Right ventricle myocardium inferior (tissue), 1 donor: ENCODE measurements around the gene C1orf159. TPM values are rescaled to one million over a fixed set of nuclear protein-coding genes. Genes with fewer than 3 reads are reported as not detected.
"Not testable (repeated sequence)": the region's sequence is repeated elsewhere in the genome, so short reads cannot be mapped to it uniquely, and the experiment has no call there.

Experiments used
- ATAC-seq: fragments of 200-7000 bp; cut with Tn5 transposase; one replicate; pipeline ENCODE4 v1.9.1; 2020; ENCODE audit warnings: mild to moderate bottlenecking, moderate library complexity
- DNase-seq: peaks from one replicate; pipeline ENCODE4 v3.0.0; 2021; ENCODE audit errors: missing footprints
- intact Hi-C: fragments of 100-400 bp; cut with DNase I; formaldehyde crosslinking; loops from one replicate; pipeline ENCODE4 v1.11.0; 2022
- total RNA-seq: library from RNA; stranded (reverse); fragmentation: NEBNext Ultra II Directional; extraction: Animal tissue kit (Norgen Biotek cat#: 25700); gene quantifications from one replicate; pipeline ENCODE4 v1.2.1, GENCODE V29; 2021
- donor health status: DM: no; HTN: yes; CAD: no; lungs with severe emphysema.

The C1orf159 gene
- total RNA-seq, 1 donor from 2014 or later = 2.9 TPM

DNA sequence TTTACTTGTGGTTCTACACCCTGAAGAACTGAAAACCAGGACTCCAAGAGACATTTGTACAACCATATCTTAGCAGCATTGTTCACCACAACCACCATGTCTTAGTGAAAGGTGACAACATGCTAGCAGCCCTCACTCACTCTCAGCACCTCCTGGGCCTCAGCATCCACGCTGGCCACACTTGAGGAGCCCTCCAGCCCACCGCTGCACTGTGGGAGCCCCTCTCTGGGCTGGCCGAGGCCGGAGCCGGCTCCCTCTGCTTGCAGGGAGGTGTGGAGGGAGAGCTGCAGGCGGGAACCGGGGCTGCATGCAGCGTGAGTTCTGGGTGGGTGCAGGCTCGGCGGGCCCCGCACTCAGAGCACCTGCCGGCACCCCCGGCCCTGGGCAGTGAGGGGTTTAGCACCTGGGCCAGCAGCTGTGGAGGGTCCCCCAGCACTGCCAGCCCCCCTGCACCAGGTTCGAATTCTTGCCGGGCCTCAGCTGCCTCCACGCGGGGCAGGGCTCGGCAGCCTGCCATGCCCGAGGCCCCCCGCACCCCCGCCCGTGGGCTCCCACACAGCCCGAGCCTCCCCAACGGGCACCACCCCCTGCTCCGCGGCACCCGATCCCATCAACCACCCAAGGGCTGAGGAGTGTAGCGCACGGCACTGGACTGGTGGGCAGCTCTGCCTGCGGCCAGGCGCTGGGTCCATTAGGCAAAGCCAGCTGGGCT, 9.2 kb downstream of the C1orf159 start:
- ATAC-seq (no peak), DNase-seq (no peak)
- intact Hi-C loops = no loop called here

DNA sequence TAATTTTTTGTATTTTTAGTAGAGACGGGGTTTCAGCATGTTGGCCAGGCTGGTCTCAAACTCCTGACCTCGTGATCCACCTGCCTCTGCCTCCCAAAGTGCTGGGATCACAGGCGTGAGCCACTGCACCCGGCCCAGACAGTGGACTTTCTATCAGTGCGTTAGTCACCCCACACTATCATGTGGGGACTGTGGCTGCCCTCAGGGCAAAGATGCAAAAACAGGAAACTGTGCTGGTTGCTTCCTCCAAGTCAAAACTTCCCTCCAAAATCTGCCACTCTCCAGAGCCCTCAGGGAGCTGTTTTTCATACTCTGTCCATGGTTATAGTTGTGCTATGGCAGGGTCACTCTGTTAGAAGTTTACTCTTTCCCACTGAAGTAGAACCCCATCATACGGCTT, 11.7 kb downstream of the C1orf159 start:
- DNase-seq, intact Hi-C loops, ATAC-seq: not testable (repeated sequence)

DNA sequence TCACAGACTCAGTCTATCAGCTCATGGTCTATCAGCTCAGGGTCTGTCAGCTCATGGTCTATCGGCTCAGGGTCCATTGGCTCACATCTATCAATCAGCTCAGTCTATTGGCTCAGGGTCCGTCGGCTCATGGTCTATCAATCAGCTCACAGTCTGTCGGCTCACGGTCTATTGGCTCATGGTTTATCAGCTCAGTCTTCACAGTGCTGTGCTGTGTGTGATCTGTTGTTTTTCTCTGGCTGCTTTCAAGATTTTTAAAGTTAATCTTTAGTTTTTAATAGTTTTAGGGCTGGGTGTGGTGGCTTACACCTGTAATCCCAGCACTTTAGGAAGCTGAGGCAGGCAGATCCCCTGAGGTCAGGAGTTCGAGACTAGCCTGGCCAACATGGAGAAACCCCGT, 14.4 kb downstream of the C1orf159 start:
- DNase-seq (no peak), ATAC-seq (no peak)
- intact Hi-C loops = no loop called here

DNA sequence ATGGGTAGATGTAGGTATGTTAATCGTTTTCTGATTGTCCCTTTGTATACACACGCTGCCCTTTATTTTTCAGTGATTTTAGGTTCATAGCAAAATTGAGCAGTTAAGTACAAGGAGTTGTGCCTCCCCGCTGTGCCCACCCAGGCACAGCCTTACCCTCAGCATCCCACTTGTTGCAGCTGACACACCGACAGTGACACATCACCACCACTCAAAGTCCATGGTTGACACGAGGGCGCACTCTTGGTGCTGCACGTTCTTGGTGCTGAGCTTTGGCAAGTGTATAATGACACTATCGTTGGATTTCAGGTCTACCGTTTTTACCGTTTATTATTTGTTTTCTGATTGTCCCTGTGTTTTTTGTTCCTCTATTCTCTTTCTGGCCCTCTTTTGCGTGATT, 15.6 kb downstream of the C1orf159 start:
- intact Hi-C loops = no loop called here
- no peak for ATAC-seq
- no peak for DNase-seq

DNA sequence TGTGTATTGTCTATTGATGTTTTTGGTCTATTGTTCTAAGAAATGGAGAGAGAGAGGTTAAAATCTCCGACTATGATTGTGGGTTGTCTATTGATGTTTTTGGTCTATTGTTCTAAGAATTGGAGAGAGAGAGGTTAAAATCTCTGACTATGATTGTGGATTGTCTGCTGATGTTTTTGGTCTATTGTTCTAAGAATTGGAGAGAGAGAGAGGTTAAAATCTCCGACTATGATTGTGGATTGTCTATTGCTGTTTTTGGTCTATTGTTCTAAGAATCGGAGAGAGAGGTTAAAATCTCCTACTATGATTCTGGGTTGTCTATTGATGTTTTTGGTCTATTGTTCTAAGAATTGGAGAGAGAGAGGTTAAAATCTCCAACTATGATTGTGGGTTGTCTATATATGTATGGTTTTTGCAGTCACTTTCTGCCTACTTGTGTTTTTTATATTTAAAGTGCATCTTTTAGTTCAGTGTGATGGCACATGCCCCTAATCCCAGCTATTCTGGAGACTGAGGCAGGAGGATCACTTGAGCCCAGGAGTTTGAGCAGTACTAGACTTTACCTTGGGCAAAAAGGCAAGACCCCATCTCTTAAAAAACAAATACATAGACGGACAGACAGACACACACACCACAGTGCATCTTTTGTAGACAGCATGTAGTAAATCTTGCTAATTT, 16.2 kb downstream of the C1orf159 start:
- DNase-seq (no peak), ATAC-seq (no peak)
- intact Hi-C loops = no loop called here

DNA sequence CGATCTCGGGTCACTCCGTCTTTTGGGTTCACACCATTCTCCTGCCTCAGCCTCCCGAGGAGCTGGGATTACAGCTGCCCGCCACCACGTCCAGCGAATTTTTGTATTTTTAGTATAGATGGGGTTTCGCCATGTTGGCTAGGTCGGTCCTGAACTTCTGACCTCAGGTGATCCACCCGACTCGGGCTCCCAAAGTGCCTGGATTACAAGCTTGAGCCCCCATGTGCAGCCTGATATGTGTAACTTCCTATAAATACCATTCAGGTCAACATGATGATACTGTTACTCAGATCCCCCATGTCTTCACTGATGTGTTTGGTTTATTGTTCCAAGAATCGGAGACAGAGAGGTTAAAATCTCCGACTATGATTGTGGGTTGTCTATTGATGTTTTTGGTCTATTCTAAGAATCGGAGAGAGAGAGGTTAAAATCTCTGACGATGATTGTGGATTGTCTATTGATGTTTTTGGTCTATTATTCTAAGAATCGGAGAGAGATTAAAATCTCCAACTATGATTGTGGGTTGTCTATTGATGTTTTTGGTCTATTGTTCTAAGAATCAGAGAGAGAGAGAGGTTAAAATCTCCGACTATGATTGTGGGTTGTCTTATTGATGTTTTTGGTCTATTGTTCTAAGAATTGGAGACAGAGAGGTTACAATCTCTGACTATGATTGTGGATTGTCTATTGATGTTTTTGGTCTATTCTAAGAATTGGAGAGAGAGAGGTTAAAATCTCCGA, 17.0 kb downstream of the C1orf159 start:
- intact Hi-C loops = no loop called here
- ATAC-seq (no peak), DNase-seq (no peak)

DNA sequence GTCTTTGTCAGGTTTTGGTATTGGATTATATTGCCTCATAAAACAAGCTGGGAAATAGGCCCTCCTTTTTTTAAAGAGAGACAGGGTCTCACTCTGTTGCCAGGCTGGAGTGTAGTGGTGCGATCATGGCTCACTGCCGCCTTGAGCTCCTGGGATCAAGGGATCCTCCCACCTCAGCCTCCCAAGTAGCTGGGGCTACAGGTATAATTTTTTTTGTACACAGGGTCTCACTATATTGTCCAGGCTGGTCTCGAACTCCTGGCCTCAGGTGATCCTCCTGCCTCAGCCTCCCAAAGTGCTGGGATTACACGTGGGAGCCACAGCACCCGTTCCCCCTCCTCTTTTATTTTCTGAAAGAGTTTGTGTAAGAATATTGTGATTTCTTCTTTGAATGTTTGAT, 19.8 kb downstream of the C1orf159 start:
- intact Hi-C loops, ATAC-seq, DNase-seq: not testable (repeated sequence)

DNA sequence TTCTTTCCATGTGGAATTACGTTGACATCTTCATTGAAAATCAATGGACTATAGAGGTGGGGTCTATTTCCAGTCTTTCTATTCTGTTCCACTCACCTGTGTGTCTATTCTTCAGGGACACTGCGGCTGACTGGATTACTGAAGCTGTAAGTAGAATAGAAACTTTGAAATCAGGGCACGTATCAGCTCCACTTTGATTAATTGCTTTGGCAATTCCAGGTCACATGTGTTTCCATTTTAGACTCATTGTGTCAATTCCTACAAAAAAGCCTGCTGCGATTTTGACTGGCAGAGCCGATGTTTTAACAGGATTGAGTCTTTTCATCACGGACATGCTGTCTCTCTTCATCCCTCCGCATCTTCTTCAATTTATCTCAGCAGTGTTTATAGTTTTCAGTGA, 20.9 kb downstream of the C1orf159 start:
- ATAC-seq (no peak), DNase-seq (no peak)
- intact Hi-C loops = no loop called here

DNA sequence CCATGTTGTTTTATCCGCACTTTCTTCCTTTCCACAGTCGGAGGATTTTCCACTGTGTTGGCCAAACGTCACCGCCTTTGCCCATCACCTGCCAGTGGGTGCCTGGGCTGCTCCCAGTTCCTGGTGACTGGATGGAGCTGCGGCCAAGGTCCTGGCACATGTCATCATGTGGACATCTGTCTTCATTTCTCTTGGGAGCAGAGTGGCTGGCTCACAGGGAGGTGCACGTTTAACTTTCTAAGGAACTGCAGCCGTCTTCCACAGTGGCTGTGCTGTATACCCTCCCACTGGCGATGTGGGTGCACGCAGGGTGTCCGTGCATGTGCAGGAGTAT, 22.3 kb downstream of the C1orf159 start:
- intact Hi-C loops = no loop called here
- DNase-seq = no peak
- no peak for ATAC-seq

DNA sequence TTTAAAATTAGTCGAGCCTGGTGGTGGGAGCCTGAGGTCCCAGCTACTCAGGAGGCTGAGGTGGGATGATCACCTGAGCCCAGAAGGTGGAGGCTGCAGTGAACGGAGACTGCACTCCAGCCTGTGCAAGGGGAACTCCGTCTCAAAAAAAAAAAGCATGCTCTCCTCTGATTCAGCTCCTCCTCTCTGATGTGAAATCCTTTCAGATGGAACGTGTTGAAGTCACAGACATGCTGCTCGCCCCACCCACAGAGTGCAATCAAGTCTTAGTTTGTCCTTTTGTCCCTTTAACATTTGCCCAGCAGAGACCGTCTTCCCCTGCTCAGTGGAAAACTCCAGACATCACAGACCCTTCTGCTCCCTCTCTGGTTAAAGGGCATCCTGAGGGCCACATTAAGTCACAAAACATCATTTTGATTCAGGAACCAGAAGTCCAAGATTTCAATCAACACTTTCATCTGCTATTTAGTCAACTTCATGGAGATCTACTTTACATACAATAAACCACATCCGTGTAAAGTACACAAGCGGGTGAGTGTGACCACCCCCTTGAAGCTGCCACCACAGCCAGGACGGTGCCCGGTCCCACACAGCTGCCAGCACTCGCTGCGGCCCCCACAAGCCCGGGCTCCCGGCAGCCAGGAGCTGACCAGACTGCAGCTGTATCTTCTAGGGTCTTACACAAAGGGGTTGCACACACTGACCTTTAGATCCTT, 22.8 kb downstream of the C1orf159 start:
- ATAC-seq = no peak
- intact Hi-C loops = no loop called here
- no peak for DNase-seq

DNA sequence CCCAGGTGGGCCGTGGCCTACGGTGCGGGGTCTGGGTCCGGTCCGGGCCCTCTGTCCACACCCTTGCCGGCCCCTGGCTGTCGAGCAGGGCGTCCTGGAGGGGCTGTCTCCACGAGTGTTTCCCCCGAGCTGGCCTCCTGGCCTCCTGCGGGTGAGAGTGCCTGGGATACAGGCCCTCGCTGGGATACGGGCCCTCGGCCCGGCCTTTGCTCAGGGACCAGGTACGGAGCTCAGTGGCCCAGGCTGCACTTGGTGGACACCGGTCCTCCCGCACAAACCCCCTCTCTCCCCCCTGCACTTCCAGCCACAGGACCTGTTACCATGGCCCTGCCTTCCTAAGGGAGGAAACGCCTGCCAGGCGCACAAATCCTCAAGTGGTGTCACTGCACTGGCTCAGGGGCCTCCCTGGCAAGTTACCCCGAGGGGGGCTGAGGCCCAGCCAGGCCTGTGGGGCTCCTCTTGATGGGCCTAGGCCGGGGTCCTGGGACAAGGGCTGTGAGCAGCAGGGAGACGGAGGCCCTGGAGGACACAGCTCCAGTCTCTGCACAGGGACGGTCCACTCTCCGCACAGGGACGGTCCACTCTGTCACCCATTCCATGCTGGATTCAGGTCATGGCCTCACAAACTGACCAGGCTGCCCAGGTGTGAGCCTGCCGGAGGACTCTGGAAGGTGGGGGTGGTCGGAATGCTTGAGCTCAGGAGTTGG, 23.6 kb downstream of the C1orf159 start:
- DNase-seq = no peak
- intact Hi-C loops = no loop called here
- ATAC-seq = no peak

DNA sequence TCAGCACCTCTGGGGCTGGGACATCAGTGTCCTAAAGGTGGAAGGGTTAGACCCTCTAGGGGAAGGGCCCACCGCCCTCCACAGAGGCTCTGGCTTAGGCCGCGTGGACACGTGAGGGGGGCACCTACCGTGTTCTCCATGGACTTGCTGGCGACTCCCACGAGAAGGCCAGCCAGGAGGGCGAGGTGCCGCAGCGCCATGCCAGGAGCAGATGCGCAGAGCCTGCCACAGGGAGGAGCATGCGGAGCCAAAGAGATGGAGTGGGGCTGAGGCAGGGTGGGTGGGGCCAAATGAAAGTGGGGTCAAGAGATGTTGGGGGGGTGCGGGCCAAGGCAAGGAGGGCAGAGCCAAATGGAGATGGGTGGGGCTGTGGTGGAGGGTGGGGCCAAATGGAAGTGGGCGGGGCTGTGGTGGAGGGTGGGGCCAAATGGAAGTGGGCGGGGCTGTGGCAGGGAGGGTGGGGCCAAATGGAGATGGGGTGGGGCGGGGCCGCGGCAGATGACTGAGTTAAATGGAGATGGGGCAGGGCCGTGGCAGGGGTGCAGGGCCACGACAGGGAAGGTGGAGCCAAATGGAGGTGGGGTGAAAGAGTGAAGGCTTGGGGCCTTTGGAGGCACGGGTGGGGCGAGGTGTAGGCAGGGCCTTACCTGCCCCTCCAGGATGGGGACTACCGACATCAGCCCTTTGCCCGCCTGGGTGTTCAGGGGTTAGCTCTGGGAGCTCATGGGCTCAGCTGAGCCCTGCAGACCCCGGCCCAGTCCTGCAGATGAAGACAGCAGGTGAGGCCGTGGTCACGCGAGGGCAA, 24.3 kb downstream of the C1orf159 start:
- DNase-seq (no peak), ATAC-seq (no peak)
- intact Hi-C loops = no loop called here

DNA sequence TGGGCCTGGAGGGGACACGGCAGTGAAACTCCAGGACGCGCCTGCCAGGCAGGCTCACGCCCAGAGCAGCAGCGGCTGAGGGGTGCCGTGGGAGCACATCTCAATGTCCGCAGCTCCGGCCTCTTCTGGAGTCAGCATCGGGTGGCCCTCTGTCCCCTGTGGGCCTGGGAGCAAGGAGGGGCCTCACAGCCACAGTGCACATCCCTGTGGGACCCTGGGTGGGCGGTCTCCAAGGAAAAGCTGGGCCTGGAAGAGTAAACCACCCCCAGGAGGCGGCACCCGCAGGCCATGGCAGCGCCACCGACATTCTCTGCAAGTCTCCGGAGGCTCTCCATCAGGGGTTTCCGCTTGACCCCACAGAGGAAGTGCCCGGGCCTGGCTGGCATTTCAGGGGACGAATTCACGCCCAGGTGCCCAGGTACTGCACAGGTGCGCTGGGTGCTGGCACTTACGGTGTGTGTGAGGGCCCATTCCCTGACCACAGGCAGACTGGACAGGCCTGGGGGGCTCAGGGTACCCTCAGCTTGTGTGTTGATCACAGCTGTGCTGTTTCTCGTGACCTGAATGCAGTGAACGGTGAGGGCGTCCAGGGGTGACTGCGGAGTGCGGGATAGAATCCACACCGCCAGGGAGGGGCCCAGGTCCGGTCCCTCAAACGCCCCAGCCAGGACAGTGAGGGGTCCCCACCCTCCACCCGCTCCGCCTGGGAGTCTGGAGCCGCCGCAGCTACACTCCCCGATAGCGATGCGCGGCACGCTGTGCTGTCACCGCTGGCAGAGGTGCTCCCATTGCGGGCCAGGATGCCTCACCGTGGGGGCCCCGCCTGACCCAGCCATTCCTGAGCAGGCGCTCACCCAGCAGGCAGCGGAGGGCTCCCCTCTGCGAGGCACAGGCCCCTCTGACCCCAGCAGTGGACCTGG, 25.2 kb downstream of the C1orf159 start:
- intact Hi-C loops = no loop called here
- DNase-seq = no peak
- no peak for ATAC-seq

DNA sequence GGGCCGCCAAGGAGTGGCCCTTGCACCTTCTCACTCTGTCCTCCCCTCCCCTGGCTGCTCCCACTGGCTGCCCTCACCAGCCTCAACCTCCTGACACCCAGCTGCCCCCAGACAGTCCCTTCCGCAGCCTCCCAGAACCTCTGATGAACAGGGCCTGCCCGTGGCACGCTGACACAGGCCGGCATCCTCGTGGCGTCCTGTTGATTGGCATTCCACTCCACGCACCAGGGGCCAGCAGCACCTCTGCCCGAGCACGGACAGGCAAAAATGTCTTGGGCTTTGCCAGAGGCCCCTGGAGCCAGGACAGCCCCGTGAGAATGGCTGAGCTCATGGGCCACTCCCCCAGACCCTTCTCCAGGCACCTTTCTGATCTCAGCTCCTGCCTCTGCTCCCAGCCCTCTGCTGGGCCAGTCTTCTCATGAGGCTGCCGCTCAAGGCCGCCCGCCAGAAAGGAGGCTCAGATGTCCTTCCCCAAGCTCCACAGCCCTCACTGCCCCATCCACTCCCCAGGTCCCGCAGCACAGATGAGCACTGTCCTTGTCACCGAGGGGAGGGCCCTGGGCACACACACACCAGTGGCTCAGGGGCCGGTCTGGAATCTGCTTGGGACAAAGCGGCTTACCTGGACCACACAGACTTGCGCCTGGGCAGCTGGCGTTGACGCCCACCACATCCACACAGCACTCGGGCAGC, 26.0 kb downstream of the C1orf159 start:
- intact Hi-C loops = no loop called here
- ATAC-seq (no peak), DNase-seq (no peak)

DNA sequence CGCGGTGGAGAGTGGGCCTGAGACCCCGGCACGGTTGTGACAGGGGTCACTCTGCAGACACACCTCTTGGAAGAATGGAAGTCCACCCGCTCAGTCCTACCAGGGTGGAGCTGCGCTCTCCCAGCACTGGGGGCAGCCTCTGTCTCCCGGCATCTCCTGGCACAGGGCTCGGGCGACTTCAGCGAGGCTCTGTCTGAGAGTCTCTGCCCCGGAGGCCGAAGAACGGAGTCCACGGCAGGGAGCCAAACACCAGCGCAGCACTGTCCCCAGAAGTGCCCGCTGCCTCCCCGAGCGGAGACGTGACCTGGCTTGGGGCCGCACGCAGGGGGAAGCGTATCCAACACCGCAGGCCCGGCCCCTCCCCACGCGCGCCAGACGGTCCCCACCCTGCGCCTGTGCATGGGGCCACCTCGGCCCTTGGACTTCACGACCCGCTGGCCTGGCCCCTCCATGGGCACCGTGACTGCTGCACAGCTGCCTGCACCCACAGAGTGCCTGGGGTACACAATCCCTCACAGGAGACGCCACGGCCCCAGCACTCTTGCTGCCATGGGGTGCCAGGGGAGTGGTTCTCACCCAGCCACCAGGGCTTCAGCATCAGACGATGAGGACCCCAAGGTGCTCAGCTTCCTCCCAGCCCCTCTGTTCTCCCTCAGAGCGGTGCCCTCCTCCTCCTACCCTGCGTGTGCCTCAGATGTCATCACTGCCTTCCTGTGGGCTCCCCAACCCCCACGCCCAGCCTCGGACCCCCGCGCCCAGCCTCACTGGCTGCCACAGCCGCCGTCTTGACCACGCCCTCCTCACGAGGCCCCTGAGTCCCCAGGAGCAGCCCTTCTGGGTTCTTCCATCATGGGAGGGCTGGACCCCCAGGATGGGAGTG, 26.8 kb downstream of the C1orf159 start:
- intact Hi-C loops = no loop called here
- no peak for DNase-seq
- peak; percentile 17 for ATAC-seq
